Measurements from ENCODE around the gene WTAP. TPM values are rescaled to one million over a fixed set of nuclear protein-coding genes. Genes with fewer than 3 reads are reported as not detected.

Gene WTAP
- total and polyA plus RNA-seq, 2 of the 4 experiments (the other 2 are of a cell fraction), result 30.2 to 92.3 TPM

DNA sequence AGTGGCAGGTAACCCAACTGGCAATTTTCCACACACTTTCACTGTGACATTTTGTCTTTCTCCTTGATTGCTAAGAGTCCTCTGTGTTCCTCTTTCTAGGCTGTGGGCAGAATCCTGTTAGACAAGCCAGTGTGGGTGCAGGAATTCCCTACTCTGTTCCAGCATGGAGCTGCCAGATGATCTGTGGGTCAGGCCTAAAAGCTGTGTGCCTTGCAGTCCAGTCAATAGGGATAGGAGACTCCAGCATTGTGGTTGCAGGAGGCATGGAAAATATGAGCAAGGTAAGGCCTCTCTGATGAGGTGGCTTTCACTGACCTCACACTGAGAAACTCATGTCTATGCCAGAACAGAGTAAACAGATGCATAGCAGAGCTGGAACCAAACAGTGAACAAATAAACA, 39.6 kb downstream of the WTAP start:
- ChIA-PET POLR2A (ENCODE audit: unreplicated experiment) (no interaction called here), CTCF (no interaction called here)
- H3K4me3 ChIP-seq (ENCODE audit: insufficient read depth, low read depth, low read length), result no peak overlapping the region
- no peak overlapping the region for H2BK120ac ChIP-seq (ENCODE audit: low read depth, low read length)
- TF ChIP-seq, protein P1, sequence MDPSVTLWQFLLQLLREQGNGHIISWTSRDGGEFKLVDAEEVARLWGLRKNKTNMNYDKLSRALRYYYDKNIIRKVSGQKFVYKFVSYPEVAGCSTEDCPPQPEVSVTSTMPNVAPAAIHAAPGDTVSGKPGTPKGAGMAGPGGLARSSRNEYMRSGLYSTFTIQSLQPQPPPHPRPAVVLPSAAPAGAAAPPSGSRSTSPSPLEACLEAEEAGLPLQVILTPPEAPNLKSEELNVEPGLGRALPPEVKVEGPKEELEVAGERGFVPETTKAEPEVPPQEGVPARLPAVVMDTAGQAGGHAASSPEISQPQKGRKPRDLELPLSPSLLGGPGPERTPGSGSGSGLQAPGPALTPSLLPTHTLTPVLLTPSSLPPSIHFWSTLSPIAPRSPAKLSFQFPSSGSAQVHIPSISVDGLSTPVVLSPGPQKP (IDR thresholded peaks at IDR 0.05; ENCODE audit: borderline replicate concordance, low read depth, low read length), result no peak
- TF ChIP-seq, protein P2, sequence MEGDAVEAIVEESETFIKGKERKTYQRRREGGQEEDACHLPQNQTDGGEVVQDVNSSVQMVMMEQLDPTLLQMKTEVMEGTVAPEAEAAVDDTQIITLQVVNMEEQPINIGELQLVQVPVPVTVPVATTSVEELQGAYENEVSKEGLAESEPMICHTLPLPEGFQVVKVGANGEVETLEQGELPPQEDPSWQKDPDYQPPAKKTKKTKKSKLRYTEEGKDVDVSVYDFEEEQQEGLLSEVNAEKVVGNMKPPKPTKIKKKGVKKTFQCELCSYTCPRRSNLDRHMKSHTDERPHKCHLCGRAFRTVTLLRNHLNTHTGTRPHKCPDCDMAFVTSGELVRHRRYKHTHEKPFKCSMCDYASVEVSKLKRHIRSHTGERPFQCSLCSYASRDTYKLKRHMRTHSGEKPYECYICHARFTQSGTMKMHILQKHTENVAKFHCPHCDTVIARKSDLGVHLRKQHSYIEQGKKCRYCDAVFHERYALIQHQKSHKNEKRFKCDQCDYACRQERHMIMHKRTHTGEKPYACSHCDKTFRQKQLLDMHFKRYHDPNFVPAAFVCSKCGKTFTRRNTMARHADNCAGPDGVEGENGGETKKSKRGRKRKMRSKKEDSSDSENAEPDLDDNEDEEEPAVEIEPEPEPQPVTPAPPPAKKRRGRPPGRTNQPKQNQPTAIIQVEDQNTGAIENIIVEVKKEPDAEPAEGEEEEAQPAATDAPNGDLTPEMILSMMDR (conservative IDR thresholded peaks at IDR 0.05; ENCODE audit: low read depth, low read length), result no peak
- TF ChIP-seq RFX5 (IDR thresholded peaks at IDR 0.05; ENCODE audit: low read depth, low read length), result no peak
- TF ChIP-seq NFE2L2 (IDR thresholded peaks at IDR 0.05; ENCODE audit: low read depth, low read length), result no peak
- TF ChIP-seq MAZ (IDR thresholded peaks at IDR 0.05; ENCODE audit: borderline replicate concordance, low read depth, low read length), result no peak
- TF ChIP-seq RCOR1 (IDR thresholded peaks at IDR 0.05; ENCODE audit: insufficient replicate concordance, low read length), result no peak
- no peak for TF ChIP-seq RAD21 (IDR thresholded peaks at IDR 0.05; ENCODE audit: low read length)
- TF ChIP-seq MAFK (IDR thresholded peaks at IDR 0.05; ENCODE audit: low read depth, low read length), result no peak
- BruUV-seq (replicated peaks), result no TSS peak
- ATAC-seq (ENCODE audit: low read depth) (peak; percentile 8; the same call in 1 of the 2 replicates), DNase-seq (peak; percentile 72)
- H2BK5ac ChIP-seq (ENCODE audit: low read depth, low read length, poor library complexity, severe bottlenecking), result no peak overlapping the region
- no peak overlapping the region for H4K8ac ChIP-seq (ENCODE audit: low read depth in 2 of 2, low read length in 2 of 2)
- no peak overlapping the region for H3K56ac ChIP-seq (ENCODE audit: extremely low read depth, insufficient read depth, low read length)
- H3K18ac ChIP-seq (ENCODE audit: low read depth, low read length), result no peak overlapping the region
- no peak overlapping the region for H4K91ac ChIP-seq (ENCODE audit: insufficient read depth, low read depth, low read length)
- H2AFZ ChIP-seq (replicated peaks; ENCODE audit: low read length, poor library complexity), result no peak overlapping the region
- H3K4me2 ChIP-seq (ENCODE audit: low read depth, low read length), result no peak overlapping the region
- H4K5ac ChIP-seq (ENCODE audit: low read depth, low read length), result no peak overlapping the region
- no peak overlapping the region for H2AK9ac ChIP-seq (replicated peaks; ENCODE audit: low read depth, low read length, poor library complexity)
- H3K9me1 ChIP-seq (ENCODE audit: insufficient read depth, low read length), result peaks cover 7% of the 10 kb centered on the region
- no peak overlapping the region for H2AK5ac ChIP-seq (ENCODE audit: low read depth, low read length)
- H3K4ac ChIP-seq (ENCODE audit: low read depth, low read length), result no peak overlapping the region
- H4K20me1 ChIP-seq (ENCODE audit: insufficient read depth, low read length), result no peaks in the 10 kb centered on the region
- H3K14ac ChIP-seq (replicated peaks; ENCODE audit: low read depth, low read length), result no peak overlapping the region; the same call in 1 of the 2 replicates
- H2BK15ac ChIP-seq (ENCODE audit: low read depth, low read length), result no peak overlapping the region
- peaks cover 0 to 13% of the 10 kb centered on the region in 2 experiments for H3K79me1 ChIP-seq (ENCODE audit: low read depth in 1 of 2, low read length in 2 of 2)
- intact Hi-C loops (cut with micrococcal nuclease), result no loop called here
- in situ Hi-C loops (cut with MboI; ENCODE audit: low sequenced_read_pairs), result loop anchor here (10.0 kb wide), 1 partner anchor 72 kb away; the partner anchor contains the start of gene SOD2
- H3K9ac ChIP-seq (ENCODE audit: low read depth, low read length), result no peak overlapping the region
- no peaks in the 10 kb centered on the region for H3K9me3 ChIP-seq (ENCODE audit: control insufficient read depth, insufficient read depth, low read length)
- dilution Hi-C loops (cut with HindIII; ENCODE audit: low sequenced_read_pairs, unreplicated experiment), result no loop called here
- H3K36me3 ChIP-seq (ENCODE audit: control insufficient read depth, insufficient read depth, low read length), result peaks cover 27% of the 10 kb centered on the region
- H3K4me1 ChIP-seq (ENCODE audit: control insufficient read depth, insufficient read depth, low read length), result peaks cover 7% of the 10 kb centered on the region
- H2BK20ac ChIP-seq (ENCODE audit: low read depth, low read length), result no peak overlapping the region
- no peaks in the 10 kb centered on the region for H3K27me3 ChIP-seq (ENCODE audit: control insufficient read depth, insufficient read depth, low read length)
- no peak overlapping the region for H3K27ac ChIP-seq (ENCODE audit: insufficient read depth, low read length)
- H3K23ac ChIP-seq (ENCODE audit: low read depth, low read length), result no peak overlapping the region
